GM19025 (cell line): ENCODE results near the gene CCDC146.
A peak's percentile ranks its signal among the peaks of the same experiment; 100 is the strongest.

ENCODE experiments used
- ATAC-seq: cut with Tn5 transposase; IDR thresholded peaks from one replicate; pipeline ENCODE4 v1.9.1; 2021; ENCODE audit warnings: mild to moderate bottlenecking, low read depth, moderate library complexity; ENCODE audit not compliant: unreplicated experiment

CCDC146 gene

GRCh38 chr7:77239471-77239870, 117.1 kb downstream of the CCDC146 start:
- no peak for ATAC-seq

GRCh38 chr7:77242068-77242467, 119.7 kb downstream of the CCDC146 start:
- ATAC-seq = no peak

- no peak for ATAC-seq
Measured at GRCh38 chr7:77242554-77242953, 120.1 kb downstream of the CCDC146 start.

DNA sequence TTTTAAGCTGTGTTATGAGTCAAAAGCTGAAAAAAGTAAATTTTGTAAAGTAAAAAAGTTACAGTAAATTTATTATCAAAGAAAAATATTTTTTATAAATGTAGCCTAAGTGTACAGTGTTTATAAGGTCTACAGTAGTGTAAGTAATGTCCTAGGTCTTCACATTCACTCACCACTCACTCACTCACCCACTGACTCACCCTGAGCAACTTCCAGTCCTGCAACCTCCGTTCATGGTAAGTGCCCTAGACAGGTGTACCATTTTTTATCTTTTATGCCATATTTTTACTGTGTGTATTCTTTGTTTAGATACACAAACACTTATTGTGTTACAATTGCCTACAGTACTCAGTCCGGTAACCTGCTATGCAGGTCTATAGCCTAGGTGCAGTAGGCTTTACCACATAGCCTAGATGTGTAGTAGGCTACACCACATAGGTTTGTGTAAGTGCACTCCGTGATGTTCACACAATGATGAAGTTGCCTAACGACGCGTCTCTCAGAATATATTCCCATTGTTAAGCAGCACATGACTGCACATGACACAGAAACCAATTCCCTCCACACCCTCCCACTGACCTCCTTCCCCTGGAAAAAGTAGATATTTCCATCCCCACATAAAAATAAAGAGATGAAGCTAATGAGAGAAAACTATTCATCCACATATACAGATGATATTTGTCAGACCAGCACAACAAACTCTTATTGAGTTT, 122.0 kb downstream of the CCDC146 start:
- no peak for ATAC-seq

DNA sequence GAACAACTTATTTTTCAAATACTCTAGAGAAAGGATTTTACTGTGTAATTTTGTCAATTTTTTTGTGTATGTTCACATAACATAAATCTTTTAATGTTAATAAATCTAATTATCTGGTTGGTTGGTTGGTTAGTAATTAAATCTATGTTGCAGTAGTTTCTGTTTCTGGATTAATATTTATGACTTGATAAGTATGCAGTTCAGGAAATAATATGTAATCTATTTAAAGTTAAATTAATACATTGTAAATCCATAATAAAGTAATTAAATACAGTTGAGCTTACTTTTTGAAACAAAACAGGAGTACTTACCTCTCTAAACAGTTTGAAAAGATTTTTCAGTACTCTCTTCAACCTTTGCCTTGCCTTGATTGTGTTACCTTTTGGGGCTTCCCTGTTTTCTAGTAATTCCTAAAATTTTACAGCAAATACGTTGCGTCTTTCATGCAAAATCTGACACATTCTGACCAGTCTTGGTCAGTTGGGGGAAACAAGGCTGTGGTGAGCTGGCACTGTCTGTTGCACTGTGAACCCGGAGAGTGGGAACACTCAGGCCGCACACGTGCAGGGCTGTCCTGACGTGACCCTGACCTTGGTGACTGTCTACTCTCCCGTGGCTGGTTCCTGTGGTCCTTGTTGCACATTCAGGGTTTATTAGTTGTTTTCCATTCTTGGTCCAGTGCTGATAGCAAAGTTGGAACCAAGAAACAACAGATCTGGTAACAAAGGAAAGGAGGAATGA, 122.8 kb downstream of the CCDC146 start:
- ATAC-seq = no peak

- ATAC-seq = no peak
Measured at GRCh38 chr7:77246026-77246640, 123.7 kb downstream of the CCDC146 start.

GRCh38 chr7:77247206-77247850, 124.9 kb downstream of the CCDC146 start:
- ATAC-seq = peak; percentile 83

- no peak for ATAC-seq
Measured at GRCh38 chr7:77248154-77248553, 125.7 kb downstream of the CCDC146 start.

DNA sequence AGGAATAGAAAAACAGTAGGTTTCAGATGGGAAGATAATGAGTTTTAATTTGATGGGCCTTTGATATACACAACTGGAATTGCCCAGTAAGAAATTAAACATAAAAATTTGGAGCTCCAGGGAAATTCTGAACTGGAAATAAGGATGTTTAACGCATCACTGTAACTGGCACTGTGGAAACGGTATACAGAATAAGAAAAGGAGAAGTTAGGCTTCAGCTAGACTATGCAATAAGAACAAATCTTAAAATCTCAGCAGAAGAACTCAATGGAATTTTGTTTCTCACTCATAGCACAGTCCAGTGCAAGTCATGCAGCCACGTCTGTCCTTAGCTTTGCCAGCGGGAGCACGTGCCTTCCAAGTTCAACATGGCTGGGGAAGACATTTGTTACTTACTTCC, 130.1 kb downstream of the CCDC146 start:
- ATAC-seq = no peak

- no peak for ATAC-seq
Measured at GRCh38 chr7:77253151-77253550, 130.7 kb downstream of the CCDC146 start.

DNA sequence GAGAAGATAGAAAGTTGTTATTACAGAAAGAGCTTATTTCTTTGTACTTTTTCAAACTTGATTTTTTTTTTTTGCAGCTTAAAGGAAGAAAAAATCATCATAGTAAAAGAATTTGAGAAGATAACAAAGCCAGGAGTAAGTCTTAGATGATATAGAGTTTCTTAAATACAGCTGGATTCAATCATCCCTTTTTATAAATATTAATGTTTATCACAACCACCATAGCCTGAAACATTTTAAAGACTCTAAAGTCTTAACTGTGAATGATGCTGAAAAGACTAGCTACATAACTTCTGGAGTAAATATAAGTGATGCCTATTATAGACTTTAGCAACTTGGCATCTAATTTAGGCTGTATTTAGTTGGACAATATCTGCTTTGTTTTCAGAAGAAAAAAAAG, 132.0 kb downstream of the CCDC146 start:
- no peak for ATAC-seq

DNA sequence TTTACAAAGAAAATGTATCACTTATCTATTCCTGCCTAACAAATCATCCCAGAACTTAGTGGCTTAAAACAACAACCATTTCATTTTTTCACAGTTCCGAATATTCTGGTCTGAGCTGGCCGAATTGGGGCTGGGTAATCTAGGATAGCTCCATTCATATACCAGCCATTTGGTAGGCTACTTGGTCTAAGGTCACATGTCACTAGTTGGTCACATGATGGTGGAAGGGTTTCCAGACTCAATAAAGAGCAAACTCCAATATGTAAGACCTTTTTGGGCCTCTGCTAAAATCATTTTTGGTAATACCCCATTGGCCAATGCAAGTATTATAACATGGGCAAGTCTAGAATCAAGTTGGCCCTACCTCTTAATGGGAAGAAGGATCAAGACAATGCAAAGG, 132.5 kb downstream of the CCDC146 start:
- ATAC-seq = no peak

DNA sequence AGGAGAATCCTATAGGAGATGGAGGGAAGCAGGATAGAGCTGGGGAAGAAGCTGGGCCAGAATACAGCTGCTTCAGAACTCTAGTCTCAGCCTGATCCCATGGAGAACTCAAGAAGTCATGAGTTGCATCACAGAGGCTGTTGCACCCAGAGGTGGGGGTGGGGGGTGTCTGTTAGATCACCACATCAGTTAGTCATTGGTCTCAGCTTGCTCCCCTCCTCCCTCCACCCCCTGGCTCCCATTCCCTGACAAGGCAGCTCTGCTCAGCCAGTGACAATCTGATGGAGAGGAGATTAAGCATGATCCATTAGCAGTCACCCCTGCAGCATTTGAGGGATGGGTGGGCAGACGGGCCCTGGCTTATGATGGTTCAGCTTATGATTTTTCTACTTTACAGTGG, 135.6 kb downstream of the CCDC146 start:
- ATAC-seq = no peak

GRCh38 chr7:77258593-77258992, 136.2 kb downstream of the CCDC146 start:
- ATAC-seq = no peak

DNA sequence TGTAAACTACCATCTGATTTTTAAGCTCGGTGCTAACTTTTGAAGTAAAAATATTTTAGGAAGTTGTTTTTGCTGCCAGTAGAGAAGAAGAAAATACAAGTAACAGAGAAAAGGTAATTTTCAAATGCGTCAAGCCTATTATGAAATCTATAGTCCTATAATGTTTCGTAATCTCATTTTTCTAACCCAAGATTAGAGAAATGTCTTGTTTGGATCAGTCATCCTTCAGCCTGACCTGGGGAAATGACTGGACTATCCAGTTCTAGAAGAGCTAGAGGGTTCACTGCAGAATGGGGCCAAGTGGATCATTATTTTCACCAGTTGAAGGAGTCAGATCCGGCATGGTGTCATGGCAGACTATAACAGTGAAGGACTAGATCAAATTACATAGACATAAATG, 139.9 kb downstream of the CCDC146 start:
- ATAC-seq = no peak

- no peak for ATAC-seq
Measured at GRCh38 chr7:77265666-77266065, 143.3 kb downstream of the CCDC146 start.

DNA sequence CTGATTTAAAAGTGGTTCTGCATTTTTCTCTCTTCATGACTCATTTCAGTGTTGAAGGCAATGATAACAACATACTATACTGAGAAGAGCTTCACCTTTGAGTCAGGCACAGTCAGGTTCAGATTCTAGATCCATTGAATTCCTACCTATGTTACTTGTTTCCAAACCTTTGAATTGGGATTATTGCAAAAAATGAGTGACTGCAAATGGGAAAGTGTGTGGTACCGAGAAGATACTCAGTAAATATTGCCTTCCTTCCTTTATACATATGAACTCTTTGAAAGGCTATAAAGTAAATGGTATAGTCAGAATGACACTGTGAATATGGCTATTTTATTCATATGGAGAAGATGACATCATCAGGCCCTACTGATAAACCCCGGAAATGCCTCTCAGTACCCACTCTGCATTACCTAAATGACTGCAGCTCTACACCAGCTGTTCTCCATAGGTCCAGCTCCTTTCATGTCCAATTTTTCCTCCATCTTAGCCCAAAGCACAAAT, 143.9 kb downstream of the CCDC146 start:
- ATAC-seq = peak; percentile 86

DNA sequence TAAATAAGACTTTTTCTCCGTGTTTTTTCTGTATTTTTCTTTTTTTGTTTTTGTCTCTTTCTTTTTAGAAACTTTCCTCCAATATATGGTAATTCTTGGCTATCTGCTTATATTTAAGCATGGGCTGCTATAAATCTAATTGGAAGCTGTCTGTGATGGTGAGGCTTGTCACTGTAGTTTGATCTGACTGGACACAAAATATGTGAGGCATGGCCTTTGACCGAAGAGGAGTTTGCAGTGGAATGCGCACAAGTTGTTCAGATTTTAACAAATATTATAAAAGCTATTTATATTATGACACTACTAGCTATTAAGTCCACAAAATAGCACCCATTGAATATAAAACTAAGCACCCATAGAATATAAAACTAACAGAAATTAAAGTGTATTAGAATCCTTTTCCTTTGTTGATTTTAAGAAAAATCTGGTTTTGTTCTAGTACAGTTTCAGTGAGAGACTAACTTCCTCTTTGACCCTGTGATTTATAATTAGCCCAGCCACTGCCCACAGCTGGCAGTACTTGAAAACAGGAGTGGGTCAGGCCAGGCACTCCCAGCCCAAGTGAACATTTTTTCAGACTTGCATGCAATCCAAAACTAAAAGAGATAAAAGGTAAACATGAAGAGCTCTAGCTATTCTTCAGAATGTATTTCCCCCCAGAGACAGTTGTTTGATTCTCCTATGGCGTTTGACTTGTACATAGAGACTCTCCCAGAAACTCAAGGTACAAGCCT, 147.1 kb downstream of the CCDC146 start:
- peak; percentile 66 for ATAC-seq

DNA sequence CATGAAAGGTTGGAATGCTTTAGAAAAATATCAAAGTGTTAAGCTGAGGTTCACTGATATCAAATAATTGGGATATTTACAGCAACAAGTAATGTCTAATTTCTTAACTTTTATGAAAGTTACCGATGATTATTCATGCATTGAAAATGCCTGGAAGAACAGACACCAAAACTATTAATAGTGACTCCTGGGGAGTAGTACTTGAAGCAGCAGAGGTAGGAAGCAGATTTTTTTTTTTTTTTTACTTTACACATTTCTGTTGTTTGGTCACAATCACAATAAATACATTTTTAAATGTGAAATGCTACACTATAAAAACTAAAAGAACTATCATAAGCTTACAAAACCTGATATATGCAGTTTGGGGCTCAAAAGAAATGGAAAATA, 147.7 kb downstream of the CCDC146 start:
- ATAC-seq = no peak

- no peak for ATAC-seq
Measured at GRCh38 chr7:77271766-77272165, 149.4 kb downstream of the CCDC146 start.
